Vagina (tissue), 2 donors: ENCODE results near the gene TNN. TPM values are rescaled to one million over a fixed set of nuclear protein-coding genes. Genes with fewer than 3 reads are reported as not detected.
"Not testable (repeated sequence)": the region's sequence is repeated elsewhere in the genome, so short reads cannot be mapped to it uniquely, and the experiment has no call there.

Experiments
- DNase-seq, 2 donors: peaks; one replicate each; pipeline ENCODE4 v3.0.0-alpha.2; 2017; ENCODE audit errors: extremely low spot score in 2 of 2
- H3K27ac ChIP-seq: fragments of 200-600 bp; sonication (generic); one replicate; pipeline ENCODE4 v1.5.1; 2019
- H3K27me3 ChIP-seq: fragments of 200-600 bp; sonication (generic); one replicate; pipeline ENCODE4 v1.5.1; 2019
- H3K36me3 ChIP-seq, 2 donors: fragments of 200-600 bp; sonication (generic); one replicate each; pipeline ENCODE4 v1.5.1; 2017 to 2019
- H3K4me1 ChIP-seq: fragments of 200-600 bp; sonication (generic); one replicate; pipeline ENCODE4 v1.5.1; 2019
- H3K4me3 ChIP-seq, 2 donors: fragments of 200-600 bp; sonication (generic); 1 replicate in 1 of 2; 2 replicates in 1 of 2; pipeline ENCODE4 v1.5.1; 2016 to 2019
- H3K9me3 ChIP-seq: fragments of 200-600 bp; sonication (generic); one replicate; pipeline ENCODE4 v1.5.1; 2019
- POLR2A ChIP-seq, 2 donors: fragments of 450-650 bp; IDR thresholded peaks; one replicate each; pipeline ENCODE4 v1.6.1; 2017; ENCODE audit warnings: antibody characterized with exemption in 2 of 2, mild to moderate bottlenecking in 2 of 2, moderate library complexity in 2 of 2
- POLR2AphosphoS5 ChIP-seq, 2 donors: sonication (generic); formaldehyde crosslinking; IDR thresholded peaks; one replicate each; pipeline ENCODE4 v1.9.0; 2017; ENCODE audit warnings: antibody characterized with exemption in 2 of 2, mild to moderate bottlenecking in 2 of 2, low read depth in 1 of 2; ENCODE audit not compliant: insufficient read depth in 1 of 2
- intact Hi-C: fragments of 100-400 bp; cut with DNase I; formaldehyde crosslinking; loops from one replicate; pipeline ENCODE4 v1.15.1; 2023
- total RNA-seq: library from RNA; depleted of rRNA; stranded (reverse); fragments of >200 nt; gene quantifications from one replicate; pipeline ENCODE4 v1.2.3, GENCODE V29; 2016
- TF ChIP-seq, protein P1 (sequence below), 3 experiments: fragments of 450-650 bp in 2 of 3; fragments of 200-600 bp in 1 of 3; sonication (generic) in 1 of 3; IDR thresholded peaks; one replicate each; pipeline ENCODE4 v1.5.1; 2017 to 2019; ENCODE audit warnings: antibody characterized with exemption in 3 of 3, mild to moderate bottlenecking in 2 of 3, moderate library complexity in 2 of 3

TNN gene
- total RNA-seq, 1 donor from 2014 or later: not detected

DNA sequence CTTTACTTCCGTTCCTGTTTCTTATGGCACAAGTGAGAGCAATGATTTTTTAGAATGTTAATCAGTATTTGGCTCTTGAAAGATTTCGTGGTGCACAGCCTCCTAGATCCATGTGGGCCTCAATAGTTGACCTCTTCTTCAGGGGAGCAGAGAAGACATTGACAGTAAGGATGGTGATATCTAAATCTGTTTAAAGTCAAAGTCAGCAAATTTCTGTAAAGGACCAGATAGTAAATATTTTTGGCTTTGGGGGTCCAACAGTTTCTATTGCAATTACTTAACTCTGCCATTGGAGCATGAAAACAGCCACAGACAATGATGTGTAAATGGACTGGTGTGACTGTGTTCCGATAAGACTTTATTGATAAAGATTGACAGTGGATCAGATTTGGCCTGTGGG, 27.4 kb downstream of the TNN start:
- Histone ChIP-seq H3K36me3 (no peaks in the 10 kb centered on the region), H3K9me3 (no peaks in the 10 kb centered on the region), H3K27ac (no peak overlapping the region), H3K4me1 (no peaks in the 10 kb centered on the region), H3K4me3 (no peak overlapping the region), H3K27me3 (no peaks in the 10 kb centered on the region)
- intact Hi-C loops: loop anchor here (10.0 kb wide), 1 partner anchor 1540 kb away; no protein-coding TSS in a partner anchor
- DNase-seq: no peak
- TF ChIP-seq POLR2AphosphoS5 (IDR thresholded peaks at IDR 0.05; ENCODE audit: insufficient read depth in 1 of 2, low read depth in 1 of 2): no peak

DNA sequence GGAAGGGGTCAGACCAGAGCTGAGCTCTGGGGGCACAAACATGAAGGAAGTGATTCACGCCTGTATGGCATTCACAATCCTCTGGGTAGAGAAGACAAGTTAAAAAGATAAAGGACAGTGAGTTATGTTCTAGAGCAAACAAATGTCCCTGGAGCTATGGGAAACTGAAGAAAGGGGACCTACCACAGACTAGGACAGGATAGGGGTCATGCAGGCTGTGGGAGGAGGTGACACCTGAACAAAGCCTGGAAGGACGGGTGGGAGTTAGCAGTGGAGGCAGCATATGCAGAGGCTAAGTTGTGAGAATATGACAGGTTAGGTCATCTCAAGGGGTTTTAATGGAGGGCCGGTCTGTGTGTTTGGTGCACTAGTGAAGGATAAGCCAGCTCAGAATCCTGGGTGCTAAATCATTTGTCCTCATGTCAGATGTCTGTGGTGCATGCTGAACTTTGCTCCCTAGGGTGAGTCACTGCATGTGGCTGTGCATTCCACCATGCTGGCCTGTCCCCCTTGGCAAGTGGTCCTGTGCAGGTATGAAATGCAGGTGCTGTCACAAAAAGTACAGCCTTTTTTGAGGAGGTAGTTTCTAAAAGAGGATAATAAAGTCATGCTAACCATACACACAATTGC, 28.5 kb downstream of the TNN start:
- H3K27me3 ChIP-seq: no peaks in the 10 kb centered on the region
- TF ChIP-seq, protein P1, sequence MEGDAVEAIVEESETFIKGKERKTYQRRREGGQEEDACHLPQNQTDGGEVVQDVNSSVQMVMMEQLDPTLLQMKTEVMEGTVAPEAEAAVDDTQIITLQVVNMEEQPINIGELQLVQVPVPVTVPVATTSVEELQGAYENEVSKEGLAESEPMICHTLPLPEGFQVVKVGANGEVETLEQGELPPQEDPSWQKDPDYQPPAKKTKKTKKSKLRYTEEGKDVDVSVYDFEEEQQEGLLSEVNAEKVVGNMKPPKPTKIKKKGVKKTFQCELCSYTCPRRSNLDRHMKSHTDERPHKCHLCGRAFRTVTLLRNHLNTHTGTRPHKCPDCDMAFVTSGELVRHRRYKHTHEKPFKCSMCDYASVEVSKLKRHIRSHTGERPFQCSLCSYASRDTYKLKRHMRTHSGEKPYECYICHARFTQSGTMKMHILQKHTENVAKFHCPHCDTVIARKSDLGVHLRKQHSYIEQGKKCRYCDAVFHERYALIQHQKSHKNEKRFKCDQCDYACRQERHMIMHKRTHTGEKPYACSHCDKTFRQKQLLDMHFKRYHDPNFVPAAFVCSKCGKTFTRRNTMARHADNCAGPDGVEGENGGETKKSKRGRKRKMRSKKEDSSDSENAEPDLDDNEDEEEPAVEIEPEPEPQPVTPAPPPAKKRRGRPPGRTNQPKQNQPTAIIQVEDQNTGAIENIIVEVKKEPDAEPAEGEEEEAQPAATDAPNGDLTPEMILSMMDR (IDR thresholded peaks at IDR 0.05): no peak
- TF ChIP-seq POLR2AphosphoS5 (IDR thresholded peaks at IDR 0.05; ENCODE audit: insufficient read depth in 1 of 2, low read depth in 1 of 2): no peak
- TF ChIP-seq POLR2A (IDR thresholded peaks at IDR 0.05): no peak
- DNase-seq: no peak
- no peak overlapping the region for H3K27ac ChIP-seq
- no peaks in the 10 kb centered on the region for H3K36me3 ChIP-seq
- H3K4me3 ChIP-seq: no peak overlapping the region
- no peaks in the 10 kb centered on the region for H3K9me3 ChIP-seq
- no peaks in the 10 kb centered on the region for H3K4me1 ChIP-seq
- intact Hi-C loops: loop anchor here (10.0 kb wide), 1 partner anchor 1539 kb away; no protein-coding TSS in a partner anchor

DNA sequence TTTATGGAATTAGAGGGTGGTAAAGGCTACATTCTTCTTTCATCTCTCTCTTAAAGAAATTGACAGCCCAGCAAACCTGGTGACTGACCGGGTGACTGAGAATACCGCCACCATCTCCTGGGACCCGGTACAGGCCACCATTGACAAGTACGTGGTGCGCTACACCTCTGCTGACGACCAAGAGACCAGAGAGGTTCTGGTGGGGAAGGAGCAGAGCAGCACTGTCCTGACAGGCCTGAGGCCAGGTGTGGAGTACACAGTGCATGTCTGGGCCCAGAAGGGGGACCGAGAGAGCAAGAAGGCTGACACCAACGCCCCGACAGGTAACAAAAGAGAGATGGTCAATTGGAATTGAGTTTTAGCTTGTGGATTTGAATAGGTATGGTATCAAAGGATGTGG, 29.7 kb downstream of the TNN start:
- Histone ChIP-seq H3K27ac (no peak overlapping the region), H3K27me3 (no peaks in the 10 kb centered on the region), H3K4me3 (no peak overlapping the region), H3K9me3 (no peaks in the 10 kb centered on the region), H3K36me3 (no peaks in the 10 kb centered on the region), H3K4me1 (no peaks in the 10 kb centered on the region)
- DNase-seq: no peak
- TF ChIP-seq, protein P1 (IDR thresholded peaks at IDR 0.05): no peak
- no peak for TF ChIP-seq POLR2AphosphoS5 (IDR thresholded peaks at IDR 0.05; ENCODE audit: insufficient read depth in 1 of 2, low read depth in 1 of 2)
- no peak for TF ChIP-seq POLR2A (IDR thresholded peaks at IDR 0.05)
- intact Hi-C loops: loop anchor here (10.0 kb wide), 1 partner anchor 1537 kb away; no protein-coding TSS in a partner anchor

DNA sequence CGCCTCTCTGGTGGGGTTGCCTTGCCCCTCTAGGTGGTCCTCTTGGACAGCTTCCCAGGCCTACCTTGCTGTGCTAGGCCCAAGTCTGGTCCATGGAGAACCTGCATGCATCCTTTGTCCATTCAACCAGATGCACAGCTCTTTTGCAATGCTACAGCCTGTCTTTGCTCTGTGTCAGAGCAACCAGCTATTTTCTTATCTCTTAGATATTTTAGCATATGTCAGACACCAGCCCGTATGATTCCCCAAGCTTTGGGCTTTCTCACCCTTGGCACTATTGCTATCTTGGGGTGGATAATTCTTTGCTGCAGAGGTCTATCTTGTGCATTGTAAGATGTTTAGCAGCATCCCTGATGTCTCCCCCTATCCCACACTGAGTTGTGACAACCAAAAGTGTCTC, 32.3 kb downstream of the TNN start:
- no peaks in the 10 kb centered on the region for H3K4me1 ChIP-seq

DNA sequence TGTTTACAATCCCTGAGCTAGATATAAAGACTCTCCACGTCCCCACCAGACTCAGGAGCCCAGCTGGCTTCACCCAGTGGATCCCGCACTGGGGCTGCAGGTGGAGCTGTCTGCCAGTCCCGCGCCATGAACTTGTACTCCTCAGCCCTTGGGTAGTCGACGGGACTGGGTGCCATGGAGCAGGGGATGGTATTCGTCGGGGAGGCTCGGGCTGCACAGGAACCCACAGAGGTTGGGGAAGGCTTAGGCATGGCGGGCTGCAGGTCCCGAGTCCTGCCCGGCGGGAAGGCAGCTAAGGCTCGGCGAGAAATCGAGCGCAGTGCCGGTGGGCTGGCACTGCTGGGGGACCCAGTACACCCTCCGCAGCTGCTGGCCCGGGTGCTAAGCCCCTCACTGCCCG, 34.5 kb downstream of the TNN start:
- H3K9me3 ChIP-seq, H3K27me3 ChIP-seq, H3K4me1 ChIP-seq, H3K4me3 ChIP-seq, H3K27ac ChIP-seq, DNase-seq, intact Hi-C loops, H3K36me3 ChIP-seq: not testable (repeated sequence)

More for the DNA sequence above, 32.3 kb downstream of the TNN start:
- no peaks in the 10 kb centered on the region for H3K9me3 ChIP-seq
- H3K36me3 ChIP-seq: no peaks in the 10 kb centered on the region
- no peak for DNase-seq
- no peak overlapping the region for H3K27ac ChIP-seq
- TF ChIP-seq, protein P1 (IDR thresholded peaks at IDR 0.05): no peak
- TF ChIP-seq POLR2A (IDR thresholded peaks at IDR 0.05) (no peak), POLR2AphosphoS5 (IDR thresholded peaks at IDR 0.05; ENCODE audit: insufficient read depth in 1 of 2, low read depth in 1 of 2) (no peak)
- intact Hi-C loops: loop anchor here (10.0 kb wide), 1 partner anchor 1535 kb away; no protein-coding TSS in a partner anchor
- H3K4me3 ChIP-seq: no peak overlapping the region
- H3K27me3 ChIP-seq: no peaks in the 10 kb centered on the region

DNA sequence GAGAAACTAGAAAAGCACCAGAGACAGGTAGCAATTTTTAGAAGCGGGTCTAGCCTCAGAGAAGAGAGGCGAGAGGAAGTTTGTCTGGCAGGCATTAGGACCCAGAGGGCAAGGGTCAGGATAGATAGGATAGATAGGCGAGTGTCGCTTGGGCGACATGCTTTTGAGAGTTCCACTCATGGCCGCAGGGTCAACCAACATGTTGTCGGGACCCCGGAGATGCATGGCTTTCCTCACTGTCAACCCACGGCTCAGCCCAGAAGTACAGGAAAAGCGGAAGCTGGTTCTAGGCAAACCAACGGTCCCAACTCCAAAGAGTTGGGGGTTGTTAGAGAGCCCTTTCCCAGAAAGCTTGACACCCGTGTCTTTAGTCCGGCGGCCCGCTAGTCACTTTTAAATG, 38.9 kb downstream of the TNN start:
- H3K9me3 ChIP-seq, H3K36me3 ChIP-seq, H3K4me3 ChIP-seq, H3K27me3 ChIP-seq, H3K27ac ChIP-seq, DNase-seq, intact Hi-C loops, H3K4me1 ChIP-seq: not testable (repeated sequence)

DNA sequence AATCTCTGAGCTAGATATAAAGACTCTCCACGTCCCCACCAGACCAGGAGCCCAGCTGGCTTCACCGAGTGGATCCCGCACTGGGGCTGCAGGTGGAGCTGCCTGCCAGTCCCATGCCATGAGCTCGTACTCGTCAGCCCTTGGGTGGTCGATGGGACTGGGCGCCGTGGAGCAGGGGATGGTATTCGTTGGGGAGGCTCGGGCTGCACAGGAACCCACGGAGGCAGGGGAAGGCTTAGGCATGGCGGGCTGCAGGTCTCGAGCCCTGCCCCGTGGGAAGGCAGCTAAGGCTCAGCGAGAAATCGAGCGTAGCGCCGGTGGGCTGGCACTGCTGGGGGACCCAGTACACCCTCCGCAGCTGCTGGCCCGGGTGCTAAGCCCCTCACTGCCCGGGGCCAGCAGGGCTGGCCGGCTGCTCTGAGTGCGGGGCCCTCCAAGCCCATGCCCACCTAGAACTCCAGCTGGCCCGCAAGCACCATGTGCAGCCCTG, 40.7 kb downstream of the TNN start:
- H3K36me3 ChIP-seq, H3K4me3 ChIP-seq, H3K4me1 ChIP-seq, intact Hi-C loops, H3K27ac ChIP-seq, DNase-seq, H3K27me3 ChIP-seq, H3K9me3 ChIP-seq: not testable (repeated sequence)
